ENCODE results near the gene REP15.

DNA sequence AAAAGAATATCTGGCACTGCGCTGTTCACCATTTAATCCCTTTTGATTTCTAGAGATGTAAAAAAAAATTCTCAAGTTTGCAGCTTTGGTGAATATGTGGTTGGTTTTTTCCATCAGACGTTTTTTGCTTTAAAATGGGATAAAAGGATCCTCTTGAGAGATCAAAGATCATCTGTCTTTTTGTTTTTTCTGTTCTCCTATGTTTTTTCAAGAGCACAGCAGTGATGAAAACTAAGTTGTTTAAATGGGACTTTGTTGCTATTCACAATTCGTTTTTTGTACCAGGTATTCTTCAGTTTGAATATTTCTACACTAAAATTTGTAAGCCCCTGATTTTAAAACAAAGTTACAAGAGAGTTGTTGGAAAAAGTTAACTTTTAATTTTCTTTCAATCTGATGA lies 29.7 kb upstream of the REP15 start:
- TF ChIP-seq, protein P1, sequence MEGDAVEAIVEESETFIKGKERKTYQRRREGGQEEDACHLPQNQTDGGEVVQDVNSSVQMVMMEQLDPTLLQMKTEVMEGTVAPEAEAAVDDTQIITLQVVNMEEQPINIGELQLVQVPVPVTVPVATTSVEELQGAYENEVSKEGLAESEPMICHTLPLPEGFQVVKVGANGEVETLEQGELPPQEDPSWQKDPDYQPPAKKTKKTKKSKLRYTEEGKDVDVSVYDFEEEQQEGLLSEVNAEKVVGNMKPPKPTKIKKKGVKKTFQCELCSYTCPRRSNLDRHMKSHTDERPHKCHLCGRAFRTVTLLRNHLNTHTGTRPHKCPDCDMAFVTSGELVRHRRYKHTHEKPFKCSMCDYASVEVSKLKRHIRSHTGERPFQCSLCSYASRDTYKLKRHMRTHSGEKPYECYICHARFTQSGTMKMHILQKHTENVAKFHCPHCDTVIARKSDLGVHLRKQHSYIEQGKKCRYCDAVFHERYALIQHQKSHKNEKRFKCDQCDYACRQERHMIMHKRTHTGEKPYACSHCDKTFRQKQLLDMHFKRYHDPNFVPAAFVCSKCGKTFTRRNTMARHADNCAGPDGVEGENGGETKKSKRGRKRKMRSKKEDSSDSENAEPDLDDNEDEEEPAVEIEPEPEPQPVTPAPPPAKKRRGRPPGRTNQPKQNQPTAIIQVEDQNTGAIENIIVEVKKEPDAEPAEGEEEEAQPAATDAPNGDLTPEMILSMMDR (IDR thresholded peaks at IDR 0.05 in 2 of 3, conservative IDR thresholded peaks at IDR 0.05 in 1 of 3; ENCODE audit: borderline replicate concordance in 1 of 3, insufficient read depth in 1 of 3, low read depth in 2 of 3, low read length in 2 of 3) = no peak
- TF ChIP-seq JUND (IDR thresholded peaks at IDR 0.05) = no peak
- TF ChIP-seq EZH2 (IDR thresholded peaks at IDR 0.05) = no peak
- TF ChIP-seq POLR2A (IDR thresholded peaks at IDR 0.05; ENCODE audit: borderline replicate concordance, extremely low read depth, insufficient read depth, insufficient read length) = no peak
- no peak for TF ChIP-seq POLR2AphosphoS5 (IDR thresholded peaks at IDR 0.05; ENCODE audit: low read depth, low read length)
- TF ChIP-seq, protein P2, sequence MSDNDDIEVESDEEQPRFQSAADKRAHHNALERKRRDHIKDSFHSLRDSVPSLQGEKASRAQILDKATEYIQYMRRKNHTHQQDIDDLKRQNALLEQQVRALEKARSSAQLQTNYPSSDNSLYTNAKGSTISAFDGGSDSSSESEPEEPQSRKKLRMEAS (IDR thresholded peaks at IDR 0.05) = no peak
- no peak for TF ChIP-seq TCF7L2 (IDR thresholded peaks at IDR 0.05; ENCODE audit: borderline replicate concordance, extremely low read depth, insufficient read depth, insufficient read length)
- TF ChIP-seq ZNF274 (IDR thresholded peaks at IDR 0.05; ENCODE audit: low read depth, low read length) = no peak
- no peak for TF ChIP-seq YY1 (IDR thresholded peaks at IDR 0.05; ENCODE audit: extremely low read depth, insufficient replicate concordance, low read depth, low read length)
- TF ChIP-seq, protein P3, sequence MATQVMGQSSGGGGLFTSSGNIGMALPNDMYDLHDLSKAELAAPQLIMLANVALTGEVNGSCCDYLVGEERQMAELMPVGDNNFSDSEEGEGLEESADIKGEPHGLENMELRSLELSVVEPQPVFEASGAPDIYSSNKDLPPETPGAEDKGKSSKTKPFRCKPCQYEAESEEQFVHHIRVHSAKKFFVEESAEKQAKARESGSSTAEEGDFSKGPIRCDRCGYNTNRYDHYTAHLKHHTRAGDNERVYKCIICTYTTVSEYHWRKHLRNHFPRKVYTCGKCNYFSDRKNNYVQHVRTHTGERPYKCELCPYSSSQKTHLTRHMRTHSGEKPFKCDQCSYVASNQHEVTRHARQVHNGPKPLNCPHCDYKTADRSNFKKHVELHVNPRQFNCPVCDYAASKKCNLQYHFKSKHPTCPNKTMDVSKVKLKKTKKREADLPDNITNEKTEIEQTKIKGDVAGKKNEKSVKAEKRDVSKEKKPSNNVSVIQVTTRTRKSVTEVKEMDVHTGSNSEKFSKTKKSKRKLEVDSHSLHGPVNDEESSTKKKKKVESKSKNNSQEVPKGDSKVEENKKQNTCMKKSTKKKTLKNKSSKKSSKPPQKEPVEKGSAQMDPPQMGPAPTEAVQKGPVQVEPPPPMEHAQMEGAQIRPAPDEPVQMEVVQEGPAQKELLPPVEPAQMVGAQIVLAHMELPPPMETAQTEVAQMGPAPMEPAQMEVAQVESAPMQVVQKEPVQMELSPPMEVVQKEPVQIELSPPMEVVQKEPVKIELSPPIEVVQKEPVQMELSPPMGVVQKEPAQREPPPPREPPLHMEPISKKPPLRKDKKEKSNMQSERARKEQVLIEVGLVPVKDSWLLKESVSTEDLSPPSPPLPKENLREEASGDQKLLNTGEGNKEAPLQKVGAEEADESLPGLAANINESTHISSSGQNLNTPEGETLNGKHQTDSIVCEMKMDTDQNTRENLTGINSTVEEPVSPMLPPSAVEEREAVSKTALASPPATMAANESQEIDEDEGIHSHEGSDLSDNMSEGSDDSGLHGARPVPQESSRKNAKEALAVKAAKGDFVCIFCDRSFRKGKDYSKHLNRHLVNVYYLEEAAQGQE (IDR thresholded peaks at IDR 0.05; ENCODE audit: low read depth) = no peak
- no peak for TF ChIP-seq CEBPB (IDR thresholded peaks at IDR 0.05; ENCODE audit: low read depth)
- no peak for TF ChIP-seq RAD21 (IDR thresholded peaks at IDR 0.05; ENCODE audit: low read depth)
- TF ChIP-seq, protein P4, sequence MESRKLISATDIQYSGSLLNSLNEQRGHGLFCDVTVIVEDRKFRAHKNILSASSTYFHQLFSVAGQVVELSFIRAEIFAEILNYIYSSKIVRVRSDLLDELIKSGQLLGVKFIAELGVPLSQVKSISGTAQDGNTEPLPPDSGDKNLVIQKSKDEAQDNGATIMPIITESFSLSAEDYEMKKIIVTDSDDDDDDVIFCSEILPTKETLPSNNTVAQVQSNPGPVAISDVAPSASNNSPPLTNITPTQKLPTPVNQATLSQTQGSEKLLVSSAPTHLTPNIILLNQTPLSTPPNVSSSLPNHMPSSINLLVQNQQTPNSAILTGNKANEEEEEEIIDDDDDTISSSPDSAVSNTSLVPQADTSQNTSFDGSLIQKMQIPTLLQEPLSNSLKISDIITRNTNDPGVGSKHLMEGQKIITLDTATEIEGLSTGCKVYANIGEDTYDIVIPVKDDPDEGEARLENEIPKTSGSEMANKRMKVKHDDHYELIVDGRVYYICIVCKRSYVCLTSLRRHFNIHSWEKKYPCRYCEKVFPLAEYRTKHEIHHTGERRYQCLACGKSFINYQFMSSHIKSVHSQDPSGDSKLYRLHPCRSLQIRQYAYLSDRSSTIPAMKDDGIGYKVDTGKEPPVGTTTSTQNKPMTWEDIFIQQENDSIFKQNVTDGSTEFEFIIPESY (IDR thresholded peaks at IDR 0.05; ENCODE audit: extremely low read depth, insufficient replicate concordance, low read length) = no peak

Measured in HCT116 (cell line).